A549 (cell line): Measurements from ENCODE around the gene PHF20. TPM values are rescaled to one million over a fixed set of nuclear protein-coding genes. Genes with fewer than 3 reads are reported as not detected.

ENCODE experiments used
- ATAC-seq, 2 experiments: fragments of 200-7000 bp in 1 of 2; fragments of >200 bp in 1 of 2; cut with Nextera tagmentation in 1 of 2; cut with Tn5 transposase in 1 of 2; 3 replicates each; pipeline versions ENCODE4 v1.8.0 to v1.9.1; 2018 to 2020; ENCODE audit warnings: mild to moderate bottlenecking in 1 of 2, moderate library complexity in 1 of 2
- CTCF ChIA-PET: fragments of 300-600 bp; sonication (Branson Sonifier 250); formaldehyde crosslinking; extraction: SDS; loops from one replicate; lab custom pipeline; 2021; ENCODE audit warnings: antibody characterized with exemption, inconsistent platforms; lab: Yijun Ruan, JAX
- POLR2A ChIA-PET: fragments of 350-600 bp; formaldehyde crosslinking; extraction: SDS; loops from one replicate; lab custom pipeline; 2021; ENCODE audit warnings: antibody characterized with exemption, inconsistent platforms; lab: Yijun Ruan, JAX
- DNase-seq, 2 experiments: peaks; one replicate each; pipeline versions ENCODE4 v3.0.0 to v3.0.0-alpha.2; 2011 to 2016; ENCODE audit warnings: low read depth in 1 of 2, low spot score in 1 of 2
- FAIRE-seq: peaks from 2 replicates; lab custom pipeline; 2011; peaks lifted over from hg19 to GRCh38; lab: Jason Lieb, UNC
- H3K27ac ChIP-seq, 2 experiments: fragments of >200 bp; sonication (Bioruptor Twin); formaldehyde crosslinking; 3 replicates each; pipeline ENCODE4 v1.5.1; 2016 to 2017
- H3K4me1 ChIP-seq: fragments of >200 bp; sonication (Bioruptor Twin); formaldehyde crosslinking; 3 replicates; pipeline ENCODE4 v1.6.1; 2016
- H3K4me2 ChIP-seq: fragments of >200 bp; sonication (Bioruptor Twin); formaldehyde crosslinking; 3 replicates; pipeline ENCODE4 v1.6.1; 2016
- H3K4me3 ChIP-seq: fragments of >200 bp; sonication (Bioruptor Twin); formaldehyde crosslinking; 3 replicates; pipeline ENCODE4 v1.5.1; 2016
- H3K9me3 ChIP-seq: fragments of >200 bp; sonication (Bioruptor Twin); formaldehyde crosslinking; 3 replicates; pipeline ENCODE4 v1.6.1; 2016
- BCL3 ChIP-seq: fragments of >200 bp; sonication (Bioruptor Twin); formaldehyde crosslinking; IDR thresholded peaks from 3 replicates; pipeline ENCODE4 v1.6.1; 2016
- BHLHE40 ChIP-seq: IDR thresholded peaks from 2 replicates; pipeline ENCODE4 v1.6.1; 2012; ENCODE audit warnings: low read depth, low read length, inconsistent platforms
- CBX2 ChIP-seq: fragments of 200-600 bp; sonication (generic); IDR thresholded peaks from 2 replicates; pipeline ENCODE4 v1.6.1; 2016; ENCODE audit warnings: low read depth, mild to moderate bottlenecking, borderline replicate concordance
- CEBPB ChIP-seq, 2 experiments: fragments of >200 bp in 1 of 2; sonication (Bioruptor Twin) in 1 of 2; formaldehyde crosslinking in 1 of 2; IDR thresholded peaks; 2 replicates each; pipeline ENCODE4 v1.6.1; 2012 to 2016
- CHD4 ChIP-seq: fragments of 200-600 bp; sonication (generic); IDR thresholded peaks from 2 replicates; pipeline ENCODE4 v1.6.1; 2016; ENCODE audit warnings: antibody characterized with exemption, mild to moderate bottlenecking, borderline replicate concordance
- CTCF ChIP-seq: fragments of >200 bp; sonication (Bioruptor Twin); formaldehyde crosslinking; IDR thresholded peaks from 3 replicates; pipeline ENCODE4 v1.5.1; 2016
- FOXS1 ChIP-seq: fragments of 250-450 bp; sonication (Bioruptor Pico); IDR thresholded peaks from 2 replicates; pipeline ENCODE4 v1.5.0; 2020; ENCODE audit warnings: mild to moderate bottlenecking, moderate library complexity
- HEYL ChIP-seq: fragments of 250-450 bp; sonication (Bioruptor Pico); IDR thresholded peaks from 2 replicates; pipeline ENCODE4 v1.8.0; 2021; ENCODE audit warnings: mild to moderate bottlenecking, moderate library complexity
- HOXA7 ChIP-seq: fragments of 250-450 bp; sonication (Bioruptor Pico); IDR thresholded peaks from 2 replicates; pipeline ENCODE4 v1.5.0; 2020; ENCODE audit warnings: mild to moderate bottlenecking, moderate library complexity
- HOXB13 ChIP-seq: fragments of 250-450 bp; sonication (Bioruptor Pico); IDR thresholded peaks from 2 replicates; pipeline ENCODE4 v1.5.0; 2020; ENCODE audit warnings: low read depth, mild to moderate bottlenecking, moderate library complexity
- HOXB5 ChIP-seq: fragments of 250-450 bp; sonication (Bioruptor Pico); IDR thresholded peaks from 2 replicates; pipeline ENCODE4 v1.5.0; 2020; ENCODE audit warnings: mild to moderate bottlenecking, moderate library complexity
- MAFK ChIP-seq: fragments of 450-650 bp; IDR thresholded peaks from 2 replicates; pipeline ENCODE4 v1.6.1; 2014; ENCODE audit not compliant: partially characterized antibody
- MAX ChIP-seq: IDR thresholded peaks from 2 replicates; pipeline ENCODE4 v1.6.1; 2012
- MAZ ChIP-seq: fragments of 150-350 bp; IDR thresholded peaks from 2 replicates; pipeline ENCODE4 v1.6.1; 2014; ENCODE audit warnings: antibody characterized with exemption, low read depth, low read length, borderline replicate concordance
- NPAS2 ChIP-seq: fragments of 250-450 bp; sonication (Bioruptor Pico); IDR thresholded peaks from 2 replicates; pipeline ENCODE4 v1.8.0; 2022; ENCODE audit warnings: mild to moderate bottlenecking, moderate library complexity, borderline replicate concordance
- NR3C1 ChIP-seq: fragments of >200 bp; sonication (Bioruptor Twin); formaldehyde crosslinking; IDR thresholded peaks from 3 replicates; pipeline ENCODE4 v1.6.1; 2017
- PBX3 ChIP-seq: IDR thresholded peaks from 2 replicates; pipeline ENCODE4 v1.6.1; 2012
- POLR2AphosphoS2 ChIP-seq: conservative IDR thresholded peaks from 2 replicates; pipeline ENCODE4 v1.6.1; 2012; ENCODE audit warnings: low read length, improper control_type of control experiment, inconsistent platforms
- RAD21 ChIP-seq, 2 experiments: fragments of >200 bp in 1 of 2; sonication (Bioruptor Twin) in 1 of 2; formaldehyde crosslinking in 1 of 2; IDR thresholded peaks in 1 of 2; conservative IDR thresholded peaks in 1 of 2; 2 replicates in 1 of 2; 3 replicates in 1 of 2; pipeline ENCODE4 v1.6.1; 2012 to 2018; ENCODE audit warnings: inconsistent platforms in 1 of 2
- SMC3 ChIP-seq: fragments of >200 bp; sonication (Bioruptor Twin); formaldehyde crosslinking; IDR thresholded peaks from 3 replicates; pipeline ENCODE4 v1.6.1; 2018; ENCODE audit warnings: inconsistent platforms
- SREBF2 ChIP-seq: fragments of 450-650 bp; IDR thresholded peaks from 2 replicates; pipeline ENCODE4 v1.6.1; 2014; ENCODE audit warnings: mild to moderate bottlenecking, moderate library complexity
- TP53 ChIP-seq: fragments of 250-450 bp; sonication (Bioruptor Pico); IDR thresholded peaks from 2 replicates; pipeline ENCODE4 v1.5.0; 2021; ENCODE audit warnings: mild to moderate bottlenecking, moderate library complexity
- ZSCAN20 ChIP-seq: fragments of 250-450 bp; sonication (Bioruptor Pico); IDR thresholded peaks from 2 replicates; pipeline ENCODE4 v1.8.0; 2022; ENCODE audit warnings: mild to moderate bottlenecking, moderate library complexity
- WGBS: methylation state at CpG from one replicate; pipeline ENCODE4 v1.1.6; 2017; ENCODE audit errors: missing lambda C conversion rate; 5-methylcytosine and 5-hydroxymethylcytosine counted together
- polyA plus RNA-seq, 4 experiments: library from polyadenylated mRNA; depleted of rRNA in 3 of 4; stranded (reverse); fragments of >200 nt; fragmentation: RNase III in 1 of 4; extraction: RNeasy Plus Mini Kit Qiagen cat#74134 plus additional on column Dnase treatment in 1 of 4; gene quantifications; 2 replicates in 3 of 4; 3 replicates in 1 of 4; pipeline ENCODE4 v1.2.3, GENCODE V29; 2011 to 2017

PHF20 gene
- polyA plus RNA-seq, 2 of the 4 experiments (the other 2 are of a cell fraction), result 24.0 to 32.8 TPM

- no peak for TF ChIP-seq CTCF
- no peak for TF ChIP-seq FOXS1 (CRISPR knock-in tag)
- no peak for TF ChIP-seq CEBPB (IDR thresholded peaks at IDR 0.05)
- no peak for TF ChIP-seq HOXB5 (CRISPR knock-in tag)
- no peak for TF ChIP-seq TP53 (CRISPR knock-in tag)
- TF ChIP-seq NPAS2 (CRISPR knock-in tag), result no peak
- no peak for TF ChIP-seq BCL3
Measured at GRCh38 chr20:35917077-35917476, 145.3 kb downstream of the PHF20 start (continued).

GRCh38 chr20:35918021-35918420 lies 146.2 kb downstream of the PHF20 start:
- FAIRE-seq, result no peak
- Histone ChIP-seq H3K27ac (no peak overlapping the region), H3K4me1 (no peaks in the 10 kb centered on the region), H3K9me3 (no peaks in the 10 kb centered on the region), H3K4me3 (no peak overlapping the region), H3K4me2 (no peak overlapping the region)
- WGBS, result 86% methylated on average over 1 of the region's 1 CpG
- TF ChIP-seq HEYL (CRISPR knock-in tag) (no peak), POLR2AphosphoS2 (no peak), CBX2 (no peak), CHD4 (no peak), TP53 (CRISPR knock-in tag) (no peak), SREBF2 (no peak), ZSCAN20 (CRISPR knock-in tag) (no peak), NPAS2 (CRISPR knock-in tag) (no peak), BHLHE40 (no peak), SMC3 (no peak), HOXA7 (no peak), HOXB13 (CRISPR knock-in tag) (no peak), PBX3 (no peak), MAFK (no peak), RAD21 (conservative IDR thresholded peaks at IDR 0.05 in 1 of 2, IDR thresholded peaks at IDR 0.05 in 1 of 2) (no peak), MAZ (no peak), MAX (no peak), BCL3 (no peak), NR3C1 (no peak)
- CTCF ChIA-PET, result interaction anchor here (0.8 to 1.7 kb wide), 4 partner anchors 14 to 37 kb away, joined by 3 to 6 read pairs (median 4); no protein-coding TSS in a partner anchor
- POLR2A ChIA-PET, result no interaction called here
- no peak for DNase-seq
- ATAC-seq, result no peak
